Endothelial cell of umbilical vein (primary cell): Measurements from ENCODE around the gene EML4. TPM values are rescaled to one million over a fixed set of nuclear protein-coding genes. Genes with fewer than 3 reads are reported as not detected.

ENCODE experiments used
- BruUV-seq: library from RNA; stranded (reverse); fragments of 400-500 nt; replicated peaks from 2 replicates; lab custom pipeline; 2021; lab: Mats Ljungman, UMichigan
- CTCF ChIA-PET: fragments of 300-600, 350-600 bp; sonication (Branson Sonifier 250); formaldehyde crosslinking; loops from one replicate; lab custom pipeline; 2021; ENCODE audit warnings: antibody characterized with exemption, inconsistent platforms; lab: Charles Lee
- POLR2A ChIA-PET: fragments of 300-600, 350-600 bp; sonication (Branson Sonifier 250); formaldehyde crosslinking; loops from one replicate; lab custom pipeline; 2021; ENCODE audit warnings: antibody characterized with exemption, inconsistent platforms; lab: Charles Lee
- DNase-seq: peaks from one replicate; pipeline ENCODE4 v3.0.0-alpha.2; 2011; ENCODE audit warnings: low read depth, low spot score
- FAIRE-seq: peaks from 2 replicates; lab custom pipeline; 2011; peaks lifted over from hg19 to GRCh38; lab: Jason Lieb, UNC
- H2AFZ ChIP-seq: 2 replicates; pipeline ENCODE4 v1.6.0; 2012; ENCODE audit warnings: low read depth, low read length, control low read depth, inconsistent platforms
- H3K27ac ChIP-seq: 2 replicates; pipeline ENCODE4 v1.5.1; 2011; ENCODE audit warnings: low read depth, mild to moderate bottlenecking, control low read depth, low read length, moderate library complexity; ENCODE audit not compliant: insufficient read depth
- H3K27me3 ChIP-seq, 2 experiments: 2 replicates each; pipeline versions ENCODE4 v1.6.0 to v1.6.1; 2011; ENCODE audit warnings: low read length in 2 of 2, mixed read lengths in 1 of 2; ENCODE audit not compliant: control insufficient read depth in 2 of 2, insufficient read depth in 2 of 2
- H3K36me3 ChIP-seq, 2 experiments: 2 replicates in 1 of 2; 3 replicates in 1 of 2; pipeline ENCODE4 v1.5.1; 2011; ENCODE audit warnings: low read length in 2 of 2, mild to moderate bottlenecking in 1 of 2, moderate library complexity in 1 of 2; ENCODE audit not compliant: control insufficient read depth in 2 of 2, insufficient read depth in 2 of 2; ENCODE audit errors: extremely low read depth in 1 of 2
- H3K4me1 ChIP-seq: 3 replicates; pipeline ENCODE4 v1.5.1; 2011; ENCODE audit warnings: mild to moderate bottlenecking, low read length; ENCODE audit not compliant: control insufficient read depth, insufficient read depth; ENCODE audit errors: extremely low read depth
- H3K4me2 ChIP-seq: 2 replicates; pipeline ENCODE4 v1.6.1; 2011; ENCODE audit warnings: low read length, control low read depth, mixed read lengths; ENCODE audit not compliant: insufficient read depth
- H3K4me3 ChIP-seq, 3 experiments: fragments of 200-600 bp in 1 of 3; sonication (generic), shearing (Covaris generic) in 1 of 3; replicated peaks in 1 of 3; 2 replicates each; pipeline ENCODE4 v1.5.1; 2011 to 2016; ENCODE audit warnings: control low read depth in 3 of 3, low read length in 3 of 3, mild to moderate bottlenecking in 2 of 3, inconsistent platforms in 1 of 3, low read depth in 1 of 3, moderate library complexity in 1 of 3; ENCODE audit not compliant: insufficient read depth in 1 of 3
- H3K79me2 ChIP-seq: 2 replicates; pipeline ENCODE4 v1.6.0; 2012; ENCODE audit warnings: low read length, inconsistent platforms; ENCODE audit not compliant: control insufficient read depth, insufficient read depth
- H3K9ac ChIP-seq: replicated peaks from 2 replicates; pipeline ENCODE3; 2011; ENCODE audit warnings: low read length, control low read depth; ENCODE audit not compliant: insufficient read depth; ENCODE audit errors: extremely low read depth
- H3K9me1 ChIP-seq: replicated peaks from 3 replicates; pipeline ENCODE4 v1.6.0; 2011; ENCODE audit warnings: mild to moderate bottlenecking, low read length; ENCODE audit not compliant: control insufficient read depth, insufficient read depth; ENCODE audit errors: extremely low read depth
- H3K9me3 ChIP-seq: replicated peaks from 2 replicates; pipeline ENCODE4 v1.5.1; 2012; ENCODE audit warnings: low read length, inconsistent platforms; ENCODE audit not compliant: control insufficient read depth, insufficient read depth
- H4K20me1 ChIP-seq: replicated peaks from 2 replicates; pipeline ENCODE3; 2011; ENCODE audit warnings: mild to moderate bottlenecking, low read length; ENCODE audit not compliant: control insufficient read depth, insufficient read depth; ENCODE audit errors: extremely low read depth
- CTCF ChIP-seq, 2 donors: IDR thresholded peaks; 1 replicate in 1 of 2; 2 replicates in 1 of 2; pipeline ENCODE4 v1.5.1; 2011; ENCODE audit warnings: low read length in 2 of 2, mild to moderate bottlenecking in 2 of 2, moderate library complexity in 2 of 2, control low read depth in 1 of 2, inconsistent platforms in 1 of 2, low read depth in 1 of 2; ENCODE audit not compliant: insufficient read depth in 1 of 2; ENCODE audit errors: extremely low read depth in 1 of 2
- EZH2 ChIP-seq: IDR thresholded peaks from 2 replicates; pipeline ENCODE4 v1.6.1; 2012; ENCODE audit warnings: borderline replicate concordance, low read depth, mild to moderate bottlenecking, moderate library complexity, low read length, inconsistent platforms; ENCODE audit not compliant: severe bottlenecking
- FOS ChIP-seq: IDR thresholded peaks from 2 replicates; pipeline ENCODE4 v1.6.1; 2011; ENCODE audit warnings: mild to moderate bottlenecking, low read length, moderate library complexity, borderline replicate concordance; ENCODE audit not compliant: insufficient read depth
- GATA2 ChIP-seq: IDR thresholded peaks from 2 replicates; pipeline ENCODE4 v1.7.0; 2011; ENCODE audit warnings: low read depth, mild to moderate bottlenecking, moderate library complexity, mixed read lengths, low read length; ENCODE audit not compliant: insufficient read length, insufficient read depth
- JUN ChIP-seq: IDR thresholded peaks from 2 replicates; pipeline ENCODE4 v1.6.1; 2011; ENCODE audit warnings: borderline replicate concordance, low read depth; ENCODE audit not compliant: insufficient read length, insufficient read depth
- MAX ChIP-seq: IDR thresholded peaks from 2 replicates; pipeline ENCODE4 v1.6.1; 2011; ENCODE audit not compliant: insufficient read depth, insufficient read length
- MYC ChIP-seq: IDR thresholded peaks from one replicate; pipeline ENCODE4 v1.6.1; 2011; ENCODE audit warnings: mild to moderate bottlenecking, low read depth, low read length
- POLR2A ChIP-seq: IDR thresholded peaks from 2 replicates; pipeline ENCODE4 v1.6.1; 2012; ENCODE audit warnings: low read depth, mild to moderate bottlenecking, control low read depth, low read length
- POLR2AphosphoS5 ChIP-seq: IDR thresholded peaks from 2 replicates; pipeline ENCODE4 v1.6.1; 2012; ENCODE audit warnings: low read depth, mild to moderate bottlenecking, control low read depth, low read length, moderate library complexity; ENCODE audit not compliant: insufficient read depth
- dilution Hi-C: fragments of 300-500 bp; cut with MboI; formaldehyde crosslinking; loops from one replicate; pipeline ENCODE4 v1.15.0; 2019; ENCODE audit warnings: low sequenced_read_pairs; ENCODE audit not compliant: extremely low pct_ligation_motif_present
- intact Hi-C: fragments of 100-400 bp; cut with micrococcal nuclease; formaldehyde crosslinking; loops from one replicate; pipeline ENCODE4 v1.10.0; 2022
- polyA plus RNA-seq, 4 experiments: library from polyadenylated mRNA; depleted of rRNA in 3 of 4; stranded (reverse) in 3 of 4; unstranded in 1 of 4; fragments of >200 nt; gene quantifications; 2 replicates each; pipeline versions ENCODE4 v1.2.1 to v1.2.3, GENCODE V29; 2011 to 2012; ENCODE audit warnings: missing spikeins in 1 of 4
- total RNA-seq: library from RNA; stranded (reverse); gene quantifications from 2 replicates; pipeline ENCODE4 v1.2.3, GENCODE V29; 2021

Gene EML4
- total and polyA plus RNA-seq, 2 donors (not counting 3 experiments of a cell fraction or from before 2014, with no cell fraction given), result 13.3 to 32.0 TPM

- dilution Hi-C loops (no loop called here), intact Hi-C loops (no loop called here)
- DNase-seq (peak; percentile 18), FAIRE-seq (peak; percentile 15)
- H3K27me3 ChIP-seq, result no peaks in the 10 kb centered on the region
- no peak overlapping the region for H3K4me3 ChIP-seq
- no peak overlapping the region for H3K4me2 ChIP-seq
- ChIA-PET POLR2A (no interaction called here), CTCF (interaction anchor here (0.6 to 1.3 kb wide), 5 partner anchors 10 to 143 kb away, joined by 3 to 5 read pairs (median 4); no protein-coding TSS in a partner anchor)
- H4K20me1 ChIP-seq, result no peaks in the 10 kb centered on the region
- no peak overlapping the region for H3K9ac ChIP-seq
- H3K9me3 ChIP-seq, result no peaks in the 10 kb centered on the region
- BruUV-seq, result no TSS peak
- H2AFZ ChIP-seq, result no peak overlapping the region
- no peaks in the 10 kb centered on the region for H3K79me2 ChIP-seq
- TF ChIP-seq CTCF (IDR thresholded peaks at IDR 0.05; ENCODE audit: extremely low read depth in 1 of 2, insufficient read depth in 1 of 2, low read depth in 1 of 2, low read length in 2 of 2), result no peak
- TF ChIP-seq GATA2, result peak; percentile 50
- H3K4me1 ChIP-seq, result peaks cover 9% of the 10 kb centered on the region
- no peaks in the 10 kb centered on the region for H3K36me3 ChIP-seq
- no peak overlapping the region for H3K27ac ChIP-seq
- no peaks in the 10 kb centered on the region for H3K9me1 ChIP-seq
Observed at GRCh38 chr2:42239289-42239661, 70.1 kb downstream of the EML4 start.

- H3K79me2 ChIP-seq, result no peaks in the 10 kb centered on the region
- no peaks in the 10 kb centered on the region for H3K9me1 ChIP-seq
- H4K20me1 ChIP-seq, result no peaks in the 10 kb centered on the region
- DNase-seq (no peak), FAIRE-seq (no peak)
- BruUV-seq, result no TSS peak
- H3K27ac ChIP-seq, result no peak overlapping the region
- CTCF ChIA-PET, result interaction anchor here (0.6 to 1.3 kb wide), 6 partner anchors 10 to 143 kb away, joined by 3 to 5 read pairs (median 4); no protein-coding TSS in a partner anchor
- no peak overlapping the region for H3K4me2 ChIP-seq
- no peaks in the 10 kb centered on the region for H3K9me3 ChIP-seq
- no peak for TF ChIP-seq CTCF (IDR thresholded peaks at IDR 0.05; ENCODE audit: extremely low read depth in 1 of 2, insufficient read depth in 1 of 2, low read depth in 1 of 2, low read length in 2 of 2)
- no peak for TF ChIP-seq MAX
- no peak for TF ChIP-seq GATA2
- no peak for TF ChIP-seq MYC
- TF ChIP-seq EZH2, result no peak
- TF ChIP-seq POLR2AphosphoS5, result no peak
- no peak for TF ChIP-seq FOS
- no peak for TF ChIP-seq POLR2A
- no peak for TF ChIP-seq JUN
- dilution Hi-C loops, result no loop called here
- no peak overlapping the region for H2AFZ ChIP-seq
- H3K9ac ChIP-seq, result no peak overlapping the region
- no peaks in the 10 kb centered on the region for H3K27me3 ChIP-seq
- H3K4me3 ChIP-seq, result no peak overlapping the region
- no peaks in the 10 kb centered on the region for H3K36me3 ChIP-seq
- POLR2A ChIA-PET, result no interaction called here
- H3K4me1 ChIP-seq, result peaks cover 8% of the 10 kb centered on the region
- intact Hi-C loops, result no loop called here
Observed at GRCh38 chr2:42239811-42240210, 70.7 kb downstream of the EML4 start.
